K562 (cell line): Measurements from ENCODE around the gene RCSD1. TPM values are rescaled to one million over a fixed set of nuclear protein-coding genes. Genes with fewer than 3 reads are reported as not detected.
A peak's percentile ranks its signal among the peaks of the same experiment; 100 is the strongest.

ENCODE experiments used
- CBX5 ChIP-seq: IDR thresholded peaks from 2 replicates; pipeline ENCODE4 v1.6.1; 2014; ENCODE audit warnings: low read depth, borderline replicate concordance
- CC2D1A ChIP-seq: fragments of 450-650 bp; IDR thresholded peaks from 2 replicates; pipeline ENCODE4 v1.6.1; 2017; ENCODE audit warnings: mild to moderate bottlenecking
- KDM4B ChIP-seq, 2 experiments: fragments of 450-650 bp in 1 of 2; sonication (generic) in 1 of 2; IDR thresholded peaks; 2 replicates each; pipeline ENCODE4 v1.6.1; 2016 to 2017; ENCODE audit warnings: borderline replicate concordance in 2 of 2, antibody characterized with exemption in 1 of 2, low read depth in 1 of 2, mild to moderate bottlenecking in 1 of 2
- MEF2A ChIP-seq: IDR thresholded peaks from 2 replicates; pipeline ENCODE4 v1.6.1; 2011; ENCODE audit warnings: low read depth, mild to moderate bottlenecking, low read length, moderate library complexity; ENCODE audit not compliant: control insufficient read depth
- POLR2AphosphoS2 ChIP-seq: IDR thresholded peaks from 2 replicates; pipeline ENCODE4 v1.6.1; 2012; ENCODE audit warnings: low read length, improper control_type of control experiment
- RBFOX2 ChIP-seq: fragments of 200-400 bp; formaldehyde crosslinking; IDR thresholded peaks from 2 replicates; pipeline ENCODE4 v1.6.1; 2017; ENCODE audit warnings: low read depth, mild to moderate bottlenecking, low read length, moderate library complexity
- RBM22 ChIP-seq: fragments of 200-400 bp; formaldehyde crosslinking; IDR thresholded peaks from 2 replicates; pipeline ENCODE4 v1.6.1; 2018; ENCODE audit warnings: low read length, low read depth; ENCODE audit not compliant: poor library complexity, severe bottlenecking
- SLC30A9 ChIP-seq: fragments of 250-450 bp; sonication (Bioruptor Pico); IDR thresholded peaks from 2 replicates; pipeline ENCODE4 v1.8.0; 2022; ENCODE audit warnings: mild to moderate bottlenecking, moderate library complexity
- SMC3 ChIP-seq: conservative IDR thresholded peaks from 2 replicates; pipeline ENCODE4 v1.6.1; 2011; ENCODE audit warnings: low read depth, low read length, improper control_type of control experiment; ENCODE audit not compliant: insufficient read depth
- TFAM ChIP-seq: fragments of 250-450 bp; sonication (Bioruptor Pico); conservative IDR thresholded peaks from 2 replicates; pipeline ENCODE4 v1.5.0; 2021; ENCODE audit warnings: mild to moderate bottlenecking, moderate library complexity
- polyA plus RNA-seq, 8 experiments: library from polyadenylated mRNA; depleted of rRNA in 4 of 8; stranded (reverse) in 5 of 8; unstranded in 3 of 8; fragments of >200 nt; fragmentation: Nextera tagmentation in 2 of 8; fragmentation: Illumina TruSeq in 1 of 8; extraction: Ambion mirVana in 2 of 8; extraction: Trizol in 1 of 8; gene quantifications; 2 replicates each; pipeline versions ENCODE4 v1.2.1 to v1.2.3, GENCODE V29; 2011 to 2014; ENCODE audit warnings: inconsistent platforms in 1 of 8, missing spikeins in 1 of 8
- total RNA-seq, 7 experiments: library from RNA; depleted of rRNA in 6 of 7; stranded (reverse); fragments of >200 nt in 6 of 7; fragmentation: Illumina TruSeq in 2 of 7; extraction: Trizol in 2 of 7; gene quantifications; 2 replicates each; pipeline versions ENCODE4 v1.2.1 to v1.2.3, GENCODE V29; 2011 to 2021; ENCODE audit warnings: low replicate concordance in 1 of 7
- TF ChIP-seq, protein P1 (sequence below): fragments of 250-450 bp; sonication (Bioruptor Pico); IDR thresholded peaks from 2 replicates; pipeline ENCODE4 v1.6.1; 2021; ENCODE audit warnings: mild to moderate bottlenecking
- TF ChIP-seq, protein P2 (sequence below): IDR thresholded peaks from 3 replicates; pipeline ENCODE4 v1.6.1; 2011; ENCODE audit warnings: borderline replicate concordance, mild to moderate bottlenecking, moderate library complexity; ENCODE audit not compliant: insufficient read length; ENCODE audit errors: extremely low read depth
- TF ChIP-seq, protein P3 (sequence below), 2 experiments: IDR thresholded peaks in 1 of 2; conservative IDR thresholded peaks in 1 of 2; 2 replicates each; pipeline ENCODE4 v1.6.1; 2016; ENCODE audit warnings: low read depth in 2 of 2, mild to moderate bottlenecking in 1 of 2, missing compliant biosample characterization in 1 of 2, missing genetic modification characterization in 1 of 2, moderate library complexity in 1 of 2

Gene RCSD1
- total and polyA plus RNA-seq, 9 of the 15 experiments (the other 6 are each of a cell fraction or from before 2014, with no cell fraction given), result 7.8 to 69.8 (median 45.3) TPM

DNA sequence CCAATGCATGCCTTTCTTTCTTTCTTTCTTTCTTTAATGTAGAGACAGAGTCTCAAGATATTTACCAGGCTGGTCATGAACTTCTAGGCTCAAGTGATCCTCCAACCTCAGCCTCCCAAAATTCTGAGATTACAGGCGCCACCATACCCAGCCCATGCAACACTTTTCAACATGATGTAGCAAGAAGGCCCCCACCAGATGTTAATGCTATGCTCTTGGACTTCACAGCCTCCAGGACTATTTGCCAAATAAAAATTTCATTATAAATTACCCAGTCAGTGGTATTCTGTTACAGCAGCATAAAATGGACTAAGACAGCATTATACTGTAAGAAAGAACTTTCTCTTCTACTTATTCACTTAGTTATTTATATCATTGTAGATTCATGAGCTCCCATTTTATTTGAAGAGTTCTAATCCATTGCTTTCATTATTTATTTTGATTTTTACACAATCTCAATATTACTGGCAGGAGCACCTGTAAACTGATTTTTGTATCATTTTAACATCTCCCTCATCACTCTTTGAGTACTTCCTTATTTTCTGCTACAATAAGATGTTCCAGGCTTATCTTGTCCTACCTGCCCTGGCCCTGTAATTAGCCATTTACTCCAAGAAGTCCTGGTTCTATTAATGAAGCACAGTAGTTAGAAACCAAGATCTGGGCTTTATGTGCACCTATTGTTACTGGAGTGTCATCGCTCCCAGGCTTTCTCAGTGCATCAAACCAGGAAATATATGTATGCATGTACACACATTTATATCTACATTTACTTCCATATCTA is 4.8 kb upstream of the RCSD1 start (continued):
- TF ChIP-seq POLR2AphosphoS2, result no peak
- no peak for TF ChIP-seq KDM4B (IDR thresholded peaks at IDR 0.05; ENCODE audit: borderline replicate concordance in 2 of 2, low read depth in 1 of 2)
- TF ChIP-seq, protein P1, sequence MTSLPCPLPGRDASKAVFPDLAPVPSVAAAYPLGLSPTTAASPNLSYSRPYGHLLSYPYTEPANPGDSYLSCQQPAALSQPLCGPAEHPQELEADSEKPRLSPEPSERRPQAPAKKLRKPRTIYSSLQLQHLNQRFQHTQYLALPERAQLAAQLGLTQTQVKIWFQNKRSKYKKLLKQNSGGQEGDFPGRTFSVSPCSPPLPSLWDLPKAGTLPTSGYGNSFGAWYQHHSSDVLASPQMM (CRISPR knock-in tag), result no peak
- TF ChIP-seq CC2D1A, result no peak
- TF ChIP-seq, protein P2, sequence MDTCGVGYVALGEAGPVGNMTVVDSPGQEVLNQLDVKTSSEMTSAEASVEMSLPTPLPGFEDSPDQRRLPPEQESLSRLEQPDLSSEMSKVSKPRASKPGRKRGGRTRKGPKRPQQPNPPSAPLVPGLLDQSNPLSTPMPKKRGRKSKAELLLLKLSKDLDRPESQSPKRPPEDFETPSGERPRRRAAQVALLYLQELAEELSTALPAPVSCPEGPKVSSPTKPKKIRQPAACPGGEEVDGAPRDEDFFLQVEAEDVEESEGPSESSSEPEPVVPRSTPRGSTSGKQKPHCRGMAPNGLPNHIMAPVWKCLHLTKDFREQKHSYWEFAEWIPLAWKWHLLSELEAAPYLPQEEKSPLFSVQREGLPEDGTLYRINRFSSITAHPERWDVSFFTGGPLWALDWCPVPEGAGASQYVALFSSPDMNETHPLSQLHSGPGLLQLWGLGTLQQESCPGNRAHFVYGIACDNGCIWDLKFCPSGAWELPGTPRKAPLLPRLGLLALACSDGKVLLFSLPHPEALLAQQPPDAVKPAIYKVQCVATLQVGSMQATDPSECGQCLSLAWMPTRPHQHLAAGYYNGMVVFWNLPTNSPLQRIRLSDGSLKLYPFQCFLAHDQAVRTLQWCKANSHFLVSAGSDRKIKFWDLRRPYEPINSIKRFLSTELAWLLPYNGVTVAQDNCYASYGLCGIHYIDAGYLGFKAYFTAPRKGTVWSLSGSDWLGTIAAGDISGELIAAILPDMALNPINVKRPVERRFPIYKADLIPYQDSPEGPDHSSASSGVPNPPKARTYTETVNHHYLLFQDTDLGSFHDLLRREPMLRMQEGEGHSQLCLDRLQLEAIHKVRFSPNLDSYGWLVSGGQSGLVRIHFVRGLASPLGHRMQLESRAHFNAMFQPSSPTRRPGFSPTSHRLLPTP, result no peak
- no peak for TF ChIP-seq RBFOX2
- no peak for TF ChIP-seq SMC3
- no peak for TF ChIP-seq RBM22
- TF ChIP-seq, protein P3, sequence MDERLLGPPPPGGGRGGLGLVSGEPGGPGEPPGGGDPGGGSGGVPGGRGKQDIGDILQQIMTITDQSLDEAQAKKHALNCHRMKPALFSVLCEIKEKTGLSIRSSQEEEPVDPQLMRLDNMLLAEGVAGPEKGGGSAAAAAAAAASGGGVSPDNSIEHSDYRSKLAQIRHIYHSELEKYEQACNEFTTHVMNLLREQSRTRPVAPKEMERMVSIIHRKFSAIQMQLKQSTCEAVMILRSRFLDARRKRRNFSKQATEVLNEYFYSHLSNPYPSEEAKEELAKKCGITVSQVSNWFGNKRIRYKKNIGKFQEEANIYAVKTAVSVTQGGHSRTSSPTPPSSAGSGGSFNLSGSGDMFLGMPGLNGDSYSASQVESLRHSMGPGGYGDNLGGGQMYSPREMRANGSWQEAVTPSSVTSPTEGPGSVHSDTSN (CRISPR knock-in tag; IDR thresholded peaks at IDR 0.05; ENCODE audit: low read depth), result no peak
- TF ChIP-seq, protein P3 (tag; conservative IDR thresholded peaks at IDR 0.05; ENCODE audit: low read depth), result no peak
- TF ChIP-seq SLC30A9 (CRISPR knock-in tag), result no peak
- TF ChIP-seq MEF2A, result no peak
- 0 out of 2 replicates have a peak, but pooled peaks have one; percentile 67 for TF ChIP-seq CBX5
- TF ChIP-seq TFAM (CRISPR knock-in tag), result no peak
